Measurements from ENCODE around the gene SDR42E1. TPM values are rescaled to one million over a fixed set of nuclear protein-coding genes. Genes with fewer than 3 reads are reported as not detected.

SDR42E1 gene
- total RNA-seq, 6 donors from 2014 or later = 2.1 to 5.7 (median 4.1) TPM

DNA sequence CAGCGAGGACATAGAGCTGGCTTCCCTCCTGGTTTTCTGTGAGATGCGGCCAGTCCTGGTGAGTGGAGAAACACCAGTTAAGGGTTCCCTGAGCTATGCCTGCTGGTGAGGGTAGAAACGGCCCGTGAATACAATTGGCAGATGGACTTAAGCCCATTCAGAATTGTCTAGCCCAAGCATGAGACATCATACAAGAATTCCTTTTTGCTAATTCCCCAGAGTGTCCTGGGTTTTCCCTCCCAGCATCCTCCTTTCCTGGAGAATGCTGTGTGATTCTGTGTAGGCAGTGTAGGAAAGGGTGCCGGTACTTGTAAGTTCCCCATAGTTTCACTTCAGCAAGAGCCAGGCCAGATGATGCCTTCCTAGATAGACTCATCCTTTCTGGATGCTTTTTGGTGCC, 65.1 kb downstream of the SDR42E1 start:
- no peak overlapping the region for H3K27ac ChIP-seq
- no peak for DNase-seq
- no peaks in the 10 kb centered on the region for H3K27me3 ChIP-seq
- H3K9me3 ChIP-seq = peaks cover 0 to 3% (median 0%) of the 10 kb centered on the region in 4 donors
- no peak for TF ChIP-seq POLR2AphosphoS5 (IDR thresholded peaks at IDR 0.05)
- no peak for TF ChIP-seq POLR2A (IDR thresholded peaks at IDR 0.05)
- TF ChIP-seq EP300 (IDR thresholded peaks at IDR 0.05) = no peak
- no peak for TF ChIP-seq CTCF (IDR thresholded peaks at IDR 0.05)
- ATAC-seq (ENCODE audit: low FRiP score in 2 of 2) = no peak
- H3K4me3 ChIP-seq = no peak overlapping the region
- peaks cover 0 to 55% (median 12%) of the 10 kb centered on the region in 4 donors for H3K36me3 ChIP-seq
- WGBS, 2 donors = 94% methylated on average over 5 of the region's 5 CpGs
- peaks cover 0 to under 1% (median 0%) of the 10 kb centered on the region in 4 donors for H3K4me1 ChIP-seq

DNA sequence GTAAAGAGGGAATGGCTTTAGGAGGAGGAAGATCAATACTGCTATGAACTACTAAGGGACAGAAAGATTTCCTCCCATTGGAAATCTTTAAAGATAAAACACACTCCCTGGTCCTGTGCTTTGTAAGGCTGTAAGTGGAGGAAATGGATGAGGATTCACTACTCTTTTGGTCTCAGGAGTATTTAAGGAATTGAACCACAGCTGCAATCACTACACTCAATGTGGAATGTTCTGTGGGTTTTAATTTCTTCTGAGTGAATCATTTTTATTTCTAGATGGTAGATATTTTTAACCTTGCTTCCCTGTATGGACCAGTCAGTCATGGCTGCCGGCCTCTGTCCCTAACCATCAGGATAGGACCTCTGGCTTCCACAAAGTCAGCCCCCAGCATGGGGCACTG, 65.6 kb downstream of the SDR42E1 start:
- DNase-seq (no peak), ATAC-seq (ENCODE audit: low FRiP score in 2 of 2) (no peak)
- Histone ChIP-seq H3K4me3 (no peak overlapping the region), H3K36me3 (peaks cover 0 to 57% (median 12%) of the 10 kb centered on the region in 4 donors), H3K9me3 (no peaks in the 10 kb centered on the region), H3K27me3 (no peaks in the 10 kb centered on the region), H3K27ac (no peak overlapping the region), H3K4me1 (peaks cover 0 to 4% (median 0%) of the 10 kb centered on the region in 4 donors)
- no peak for TF ChIP-seq POLR2A (IDR thresholded peaks at IDR 0.05)
- TF ChIP-seq EP300 (IDR thresholded peaks at IDR 0.05) = no peak
- WGBS, 2 donors = 100% methylated on average over 1 of the region's 1 CpG

GRCh38 chr16:81942007-81942601, 69.2 kb downstream of the SDR42E1 start:
- no peak for DNase-seq
- WGBS, 2 donors = 80 to 85% methylated on average over 7 of the region's 7 CpGs
- TF ChIP-seq CTCF (IDR thresholded peaks at IDR 0.05) (no peak), POLR2A (IDR thresholded peaks at IDR 0.05) (no peak)
- Histone ChIP-seq H3K27ac (no peak overlapping the region), H3K36me3 (peaks cover 0 to 54% (median 7%) of the 10 kb centered on the region in 4 donors), H3K9me3 (no peaks in the 10 kb centered on the region), H3K27me3 (no peaks in the 10 kb centered on the region), H3K4me3 (no peak overlapping the region), H3K4me1 (peaks cover 0 to 13% (median 7%) of the 10 kb centered on the region in 4 donors)
- ATAC-seq (ENCODE audit: low FRiP score in 2 of 2) = no peak

- Histone ChIP-seq H3K27ac (no peak overlapping the region), H3K4me3 (no peak overlapping the region), H3K36me3 (peaks cover 0 to 52% (median 4%) of the 10 kb centered on the region in 4 donors), H3K4me1 (peaks cover 0 to 17% (median 7%) of the 10 kb centered on the region in 4 donors), H3K9me3 (no peaks in the 10 kb centered on the region), H3K27me3 (no peaks in the 10 kb centered on the region)
- DNase-seq (no peak), ATAC-seq (ENCODE audit: low FRiP score in 2 of 2) (peak in 1 of 2 donors; percentile 23)
- 51 to 58% methylated on average over 3 of the region's 3 CpGs for WGBS, 2 donors
- TF ChIP-seq EP300 (IDR thresholded peaks at IDR 0.05) (no peak), CTCF (IDR thresholded peaks at IDR 0.05) (peak in 3 of 6 experiments; percentile 9 to 50 (median 48)), POLR2AphosphoS5 (IDR thresholded peaks at IDR 0.05) (no peak)
These were observed 70.3 kb downstream of the SDR42E1 start for GRCh38 chr16:81940781-81941560.

DNA sequence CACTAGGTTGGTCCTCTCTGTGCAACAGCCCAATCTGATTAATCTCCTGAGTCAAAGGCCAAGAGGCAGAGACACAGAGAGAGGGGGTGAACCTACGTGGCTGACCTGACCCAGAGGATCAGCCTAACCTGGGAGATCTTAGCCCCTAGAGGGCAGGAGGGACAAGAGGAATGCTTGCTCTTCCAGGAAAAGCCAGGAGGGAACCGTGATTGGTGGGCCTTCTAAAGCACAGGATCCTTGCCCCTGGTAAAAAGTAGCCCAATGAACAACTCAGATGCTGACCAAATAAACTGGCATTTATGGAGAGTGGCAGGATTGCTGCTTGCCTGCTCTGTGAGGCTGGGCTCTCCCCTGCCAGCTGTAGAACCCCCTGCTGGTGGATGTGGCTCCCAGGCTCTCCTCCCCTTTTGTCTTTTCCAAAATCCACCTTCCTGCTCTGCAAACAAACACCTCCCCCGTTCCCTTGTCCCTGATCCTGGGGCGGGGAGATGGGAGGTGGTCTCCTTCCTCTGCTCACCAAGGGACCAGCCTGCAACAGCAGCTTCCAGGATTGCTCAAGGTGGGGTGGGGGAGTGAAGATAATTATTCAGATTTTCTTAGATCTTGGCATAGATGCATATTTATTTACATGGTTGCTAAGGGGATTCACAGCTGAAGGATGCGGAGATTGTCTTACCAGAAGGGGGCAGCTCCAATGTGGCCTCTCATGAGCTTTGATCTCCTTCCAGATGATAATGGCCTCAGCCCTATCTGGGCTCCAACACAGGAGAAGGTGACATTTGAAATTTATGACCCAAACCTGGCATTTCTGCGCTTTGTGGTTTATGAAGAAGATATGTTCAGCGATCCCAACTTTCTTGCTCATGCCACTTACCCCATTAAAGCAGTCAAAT, 71.9 kb downstream of the SDR42E1 start:
- peak overlapping the region in 1 of 4 donors; percentile 12 for H3K27ac ChIP-seq
- H3K27me3 ChIP-seq = no peaks in the 10 kb centered on the region
- WGBS, 2 donors = 67 to 77% methylated on average over 7 of the region's 7 CpGs
- ATAC-seq (ENCODE audit: low FRiP score in 2 of 2) = no peak
- H3K9me3 ChIP-seq = no peaks in the 10 kb centered on the region
- TF ChIP-seq EP300 (IDR thresholded peaks at IDR 0.05) (no peak), CTCF (IDR thresholded peaks at IDR 0.05) (no peak), POLR2A (IDR thresholded peaks at IDR 0.05) (no peak), POLR2AphosphoS5 (IDR thresholded peaks at IDR 0.05) (no peak)
- no peak overlapping the region for H3K4me3 ChIP-seq
- peaks cover 0 to 17% (median 7%) of the 10 kb centered on the region in 4 donors for H3K4me1 ChIP-seq
- peaks cover 0 to 53% (median 6%) of the 10 kb centered on the region in 4 donors for H3K36me3 ChIP-seq
- DNase-seq = no peak
